Endothelial cell of umbilical vein (primary cell): Measurements from ENCODE around the gene MTM1.

Source experiments
- MYC ChIP-seq: IDR thresholded peaks from one replicate; pipeline ENCODE4 v1.6.1; 2011; ENCODE audit warnings: mild to moderate bottlenecking, low read depth, low read length
- POLR2A ChIP-seq: IDR thresholded peaks from 2 replicates; pipeline ENCODE4 v1.6.1; 2012; ENCODE audit warnings: low read depth, mild to moderate bottlenecking, control low read depth, low read length
- POLR2AphosphoS5 ChIP-seq: IDR thresholded peaks from 2 replicates; pipeline ENCODE4 v1.6.1; 2012; ENCODE audit warnings: low read depth, mild to moderate bottlenecking, control low read depth, low read length, moderate library complexity; ENCODE audit not compliant: insufficient read depth
- TF ChIP-seq, protein P1 (sequence below), 2 donors: IDR thresholded peaks; 1 replicate in 1 of 2; 2 replicates in 1 of 2; pipeline ENCODE4 v1.5.1; 2011; ENCODE audit warnings: low read length in 2 of 2, mild to moderate bottlenecking in 2 of 2, moderate library complexity in 2 of 2, control low read depth in 1 of 2, inconsistent platforms in 1 of 2, low read depth in 1 of 2; ENCODE audit not compliant: insufficient read depth in 1 of 2; ENCODE audit errors: extremely low read depth in 1 of 2

DNA sequence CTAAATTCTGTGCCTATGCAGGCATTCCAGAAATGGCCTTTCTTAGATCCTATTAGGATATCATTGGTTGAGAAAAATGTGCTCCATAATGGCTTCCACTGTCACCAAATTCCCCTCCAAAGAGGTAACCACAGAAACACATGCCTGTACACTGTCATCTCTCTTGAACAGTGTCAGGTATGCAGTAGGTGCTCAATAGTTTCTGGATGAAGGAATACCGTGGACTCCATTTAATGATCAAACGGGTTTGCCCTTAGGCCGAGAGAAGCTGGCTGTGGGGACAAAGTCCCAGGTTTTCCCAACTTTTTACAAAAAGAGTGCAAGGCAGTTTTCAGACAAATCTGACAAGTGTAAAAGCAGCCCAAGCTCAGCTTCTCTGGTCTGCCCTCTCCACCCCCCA lies 16.5 kb upstream of the MTM1 start:
- TF ChIP-seq, protein P1, sequence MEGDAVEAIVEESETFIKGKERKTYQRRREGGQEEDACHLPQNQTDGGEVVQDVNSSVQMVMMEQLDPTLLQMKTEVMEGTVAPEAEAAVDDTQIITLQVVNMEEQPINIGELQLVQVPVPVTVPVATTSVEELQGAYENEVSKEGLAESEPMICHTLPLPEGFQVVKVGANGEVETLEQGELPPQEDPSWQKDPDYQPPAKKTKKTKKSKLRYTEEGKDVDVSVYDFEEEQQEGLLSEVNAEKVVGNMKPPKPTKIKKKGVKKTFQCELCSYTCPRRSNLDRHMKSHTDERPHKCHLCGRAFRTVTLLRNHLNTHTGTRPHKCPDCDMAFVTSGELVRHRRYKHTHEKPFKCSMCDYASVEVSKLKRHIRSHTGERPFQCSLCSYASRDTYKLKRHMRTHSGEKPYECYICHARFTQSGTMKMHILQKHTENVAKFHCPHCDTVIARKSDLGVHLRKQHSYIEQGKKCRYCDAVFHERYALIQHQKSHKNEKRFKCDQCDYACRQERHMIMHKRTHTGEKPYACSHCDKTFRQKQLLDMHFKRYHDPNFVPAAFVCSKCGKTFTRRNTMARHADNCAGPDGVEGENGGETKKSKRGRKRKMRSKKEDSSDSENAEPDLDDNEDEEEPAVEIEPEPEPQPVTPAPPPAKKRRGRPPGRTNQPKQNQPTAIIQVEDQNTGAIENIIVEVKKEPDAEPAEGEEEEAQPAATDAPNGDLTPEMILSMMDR (IDR thresholded peaks at IDR 0.05; ENCODE audit: extremely low read depth in 1 of 2, insufficient read depth in 1 of 2, low read depth in 1 of 2, low read length in 2 of 2): no peak
- TF ChIP-seq POLR2AphosphoS5 (no peak), MYC (no peak), POLR2A (no peak)
